ENCODE measurements around the gene XYLB.

XYLB gene

DNA sequence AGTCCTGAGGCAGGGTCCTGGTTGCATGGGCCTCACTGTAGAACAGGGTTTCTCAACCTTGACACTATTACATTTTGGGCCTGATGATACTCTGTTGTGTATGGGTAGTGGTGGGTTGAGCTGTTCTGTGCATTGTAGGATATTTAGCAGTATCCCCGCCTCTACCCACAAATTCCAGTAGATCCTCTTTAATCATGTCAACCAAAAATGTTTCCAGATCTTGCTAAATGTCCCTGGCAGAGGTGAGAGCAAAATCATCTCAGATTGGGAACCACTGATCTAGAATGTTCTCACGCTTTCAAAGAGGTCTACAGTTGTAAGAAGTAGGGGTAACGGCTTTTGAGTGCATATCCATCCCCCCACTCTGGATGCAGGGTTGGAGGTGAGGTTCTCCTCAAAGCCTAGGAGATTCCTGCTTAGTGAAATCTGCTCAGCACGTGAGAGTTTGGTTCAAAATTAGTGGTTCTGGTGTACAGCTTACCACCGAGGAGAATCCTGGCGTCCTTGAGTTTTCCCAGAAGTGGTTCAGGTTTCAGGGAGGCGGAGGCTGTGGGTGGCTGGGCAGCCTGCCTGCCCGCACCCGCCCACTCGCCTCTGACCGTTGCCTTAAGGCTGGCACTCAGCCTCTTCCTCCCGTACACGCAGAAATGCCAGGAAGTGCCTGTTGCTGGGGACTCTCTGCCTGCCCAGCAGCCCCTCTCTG, 112.4 kb downstream of the XYLB start:
- Histone ChIP-seq H3K36me3 (no peaks in the 10 kb centered on the region), H3K27me3 (peaks cover 53% of the 10 kb centered on the region), H3K4me1 (ENCODE audit: control insufficient read depth in 1 of 2, insufficient read depth in 1 of 2, low read depth in 1 of 2, low read length in 1 of 2) (peaks cover 18 to 19% of the 10 kb centered on the region in 2 experiments), H3K4me3 (ENCODE audit: low read depth in 1 of 2, low read length in 1 of 2) (no peak overlapping the region), H3K9me3 (no peaks in the 10 kb centered on the region), H3K27ac (no peak overlapping the region)
- TF ChIP-seq, protein P1, sequence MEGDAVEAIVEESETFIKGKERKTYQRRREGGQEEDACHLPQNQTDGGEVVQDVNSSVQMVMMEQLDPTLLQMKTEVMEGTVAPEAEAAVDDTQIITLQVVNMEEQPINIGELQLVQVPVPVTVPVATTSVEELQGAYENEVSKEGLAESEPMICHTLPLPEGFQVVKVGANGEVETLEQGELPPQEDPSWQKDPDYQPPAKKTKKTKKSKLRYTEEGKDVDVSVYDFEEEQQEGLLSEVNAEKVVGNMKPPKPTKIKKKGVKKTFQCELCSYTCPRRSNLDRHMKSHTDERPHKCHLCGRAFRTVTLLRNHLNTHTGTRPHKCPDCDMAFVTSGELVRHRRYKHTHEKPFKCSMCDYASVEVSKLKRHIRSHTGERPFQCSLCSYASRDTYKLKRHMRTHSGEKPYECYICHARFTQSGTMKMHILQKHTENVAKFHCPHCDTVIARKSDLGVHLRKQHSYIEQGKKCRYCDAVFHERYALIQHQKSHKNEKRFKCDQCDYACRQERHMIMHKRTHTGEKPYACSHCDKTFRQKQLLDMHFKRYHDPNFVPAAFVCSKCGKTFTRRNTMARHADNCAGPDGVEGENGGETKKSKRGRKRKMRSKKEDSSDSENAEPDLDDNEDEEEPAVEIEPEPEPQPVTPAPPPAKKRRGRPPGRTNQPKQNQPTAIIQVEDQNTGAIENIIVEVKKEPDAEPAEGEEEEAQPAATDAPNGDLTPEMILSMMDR (IDR thresholded peaks at IDR 0.05): no peak

DNA sequence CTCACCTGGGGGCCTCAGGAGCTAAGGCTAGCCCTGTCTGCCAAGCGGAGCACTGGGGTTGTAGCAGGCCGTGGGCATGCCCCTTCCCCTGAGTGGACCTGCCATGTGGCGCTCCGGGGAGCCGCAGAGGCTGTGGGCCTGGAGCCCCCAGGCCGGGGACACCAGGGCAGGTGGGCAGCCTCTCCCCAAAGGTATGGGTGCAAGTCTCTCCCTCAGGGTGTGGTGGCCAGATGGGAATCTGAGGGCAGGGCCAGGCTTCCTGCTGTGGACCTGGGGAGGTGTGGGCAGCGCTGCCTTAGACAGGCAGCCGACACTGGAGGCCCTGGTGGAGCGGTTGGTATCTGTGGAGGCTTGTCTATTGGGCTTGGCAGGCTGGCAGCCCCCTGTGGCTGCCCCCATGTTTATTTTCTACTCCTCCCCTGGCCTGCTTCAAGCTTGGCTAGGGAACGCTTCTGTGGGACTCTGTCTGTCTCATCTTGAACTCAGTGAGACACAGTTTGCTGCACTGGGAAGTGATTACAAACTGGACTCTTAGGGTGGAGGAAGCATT, 113.0 kb downstream of the XYLB start:
- H3K36me3 ChIP-seq: no peaks in the 10 kb centered on the region
- H3K27ac ChIP-seq: no peak overlapping the region
- H3K4me3 ChIP-seq (ENCODE audit: low read depth in 1 of 2, low read length in 1 of 2): no peak overlapping the region
- peaks cover 47% of the 10 kb centered on the region for H3K27me3 ChIP-seq
- TF ChIP-seq, protein P1 (IDR thresholded peaks at IDR 0.05): no peak
- H3K9me3 ChIP-seq: no peaks in the 10 kb centered on the region
- peaks cover 13 to 14% of the 10 kb centered on the region in 2 experiments for H3K4me1 ChIP-seq (ENCODE audit: control insufficient read depth in 1 of 2, insufficient read depth in 1 of 2, low read depth in 1 of 2, low read length in 1 of 2)

DNA sequence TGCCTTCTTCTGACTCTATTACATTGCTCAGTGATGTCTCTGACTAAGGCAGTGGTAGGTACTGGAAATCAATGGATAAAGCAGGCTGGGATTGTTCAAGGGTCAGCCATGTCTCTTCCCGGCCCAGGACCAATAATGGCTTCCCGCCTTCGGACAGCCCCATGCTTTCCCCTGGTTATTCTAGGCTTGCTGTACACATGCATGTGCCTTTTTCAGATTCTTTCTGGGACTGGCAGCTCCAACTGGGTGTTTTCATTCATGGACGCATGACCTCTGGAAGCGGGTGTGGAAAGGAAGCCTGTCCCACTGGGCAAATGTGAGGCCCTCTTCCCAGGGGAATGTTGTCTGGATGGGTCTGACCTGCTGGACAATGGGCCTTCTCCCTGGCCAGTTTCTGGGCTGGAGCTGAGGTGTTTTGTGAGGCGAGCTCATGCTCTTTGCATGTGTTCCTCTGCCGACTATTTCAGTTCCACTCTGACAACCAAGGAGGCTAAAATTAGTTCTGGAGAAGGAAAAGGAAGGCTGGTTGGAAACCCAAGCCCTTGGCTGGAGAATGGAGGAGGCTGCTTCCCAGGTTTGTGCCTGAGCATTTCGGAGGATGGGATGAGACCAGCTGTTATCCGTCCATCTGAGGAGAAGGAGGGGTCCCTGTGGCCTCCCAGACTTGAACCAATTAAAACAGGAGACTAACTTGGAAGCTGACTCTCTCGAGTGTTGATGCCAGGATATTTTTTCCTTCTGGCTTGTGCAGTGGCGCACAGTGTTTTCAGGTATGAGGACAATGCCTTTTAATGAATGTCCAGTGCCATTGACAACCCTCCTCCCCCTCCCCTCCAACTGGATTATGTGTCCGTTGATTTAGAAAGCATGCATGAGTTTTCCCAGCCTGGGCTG, 114.0 kb downstream of the XYLB start:
- peaks cover 36% of the 10 kb centered on the region for H3K27me3 ChIP-seq
- H3K27ac ChIP-seq: no peak overlapping the region
- H3K9me3 ChIP-seq: no peaks in the 10 kb centered on the region
- no peaks in the 10 kb centered on the region for H3K36me3 ChIP-seq
- TF ChIP-seq, protein P1 (IDR thresholded peaks at IDR 0.05): no peak
- H3K4me1 ChIP-seq (ENCODE audit: control insufficient read depth in 1 of 2, insufficient read depth in 1 of 2, low read depth in 1 of 2, low read length in 1 of 2): peaks cover 3% of the 10 kb centered on the region in 2 experiments
- no peak overlapping the region for H3K4me3 ChIP-seq (ENCODE audit: low read depth in 1 of 2, low read length in 1 of 2)

All from neutrophil (primary cell).